Gastroesophageal sphincter (tissue), 4 donors: ENCODE results near the gene ITPR2. TPM values are rescaled to one million over a fixed set of nuclear protein-coding genes. Genes with fewer than 3 reads are reported as not detected.

ENCODE experiments used
- ATAC-seq: fragments of 150-250 bp; one replicate; pipeline ENCODE4 v1.9.1; 2016; ENCODE audit warnings: mild to moderate bottlenecking, moderate library complexity
- H3K27ac ChIP-seq, 4 donors: fragments of 200-600 bp; sonication (generic) in 3 of 4; 1 replicate in 3 of 4; 2 replicates in 1 of 4; pipeline ENCODE4 v1.5.1; 2016 to 2019
- H3K27me3 ChIP-seq: fragments of 200-600 bp; sonication (generic); one replicate; pipeline ENCODE4 v1.5.1; 2019
- H3K36me3 ChIP-seq, 2 donors: fragments of 200-600 bp; sonication (generic); one replicate each; pipeline ENCODE4 v1.5.1; 2019; ENCODE audit warnings: control low read depth in 1 of 2
- H3K4me1 ChIP-seq, 3 donors: fragments of 200-600 bp; sonication (generic); 1 replicate in 2 of 3; 2 replicates in 1 of 3; pipeline ENCODE4 v1.5.1; 2016 to 2019; ENCODE audit warnings: control low read depth in 2 of 3
- H3K4me3 ChIP-seq, 2 donors: fragments of 200-600 bp; sonication (generic); one replicate each; pipeline ENCODE4 v1.5.1; 2019; ENCODE audit warnings: mild to moderate bottlenecking in 1 of 2, moderate library complexity in 1 of 2
- H3K9me3 ChIP-seq, 3 donors: fragments of 200-600 bp; sonication (generic); one replicate each; pipeline ENCODE4 v1.5.1; 2017 to 2019; ENCODE audit warnings: control low read depth in 2 of 3
- EP300 ChIP-seq: sonication (generic); formaldehyde crosslinking; IDR thresholded peaks from one replicate; pipeline ENCODE4 v1.6.1; 2017; ENCODE audit warnings: antibody characterized with exemption, mild to moderate bottlenecking
- POLR2A ChIP-seq, 2 donors: fragments of 450-650 bp; IDR thresholded peaks; one replicate each; pipeline ENCODE4 v1.6.1; 2017; ENCODE audit warnings: antibody characterized with exemption in 2 of 2, mild to moderate bottlenecking in 2 of 2, moderate library complexity in 1 of 2
- POLR2AphosphoS5 ChIP-seq: sonication (generic); formaldehyde crosslinking; IDR thresholded peaks from one replicate; pipeline ENCODE4 v1.6.1; 2017; ENCODE audit warnings: antibody characterized with exemption
- WGBS, 2 donors: methylation state at CpG; one replicate each; pipeline ENCODE4 v1.1.5; 2018; ENCODE audit warnings: low coverage in 1 of 2; 5-methylcytosine and 5-hydroxymethylcytosine counted together
- total RNA-seq, 4 donors: library from RNA; depleted of rRNA; stranded (reverse); fragments of >200 nt; gene quantifications; one replicate each; pipeline ENCODE4 v1.1.0, GENCODE V29; 2016
- TF ChIP-seq, protein P1 (sequence below), 4 experiments: fragments of 200-600 bp in 2 of 4; fragments of 450-650 bp in 2 of 4; sonication (generic) in 1 of 4; IDR thresholded peaks; one replicate each; pipeline ENCODE4 v1.5.1; 2017 to 2019; ENCODE audit warnings: antibody characterized with exemption in 4 of 4, mild to moderate bottlenecking in 2 of 4, moderate library complexity in 2 of 4

Gene ITPR2
- total RNA-seq, 4 donors from 2014 or later = 30.8 to 63.0 (median 44.4) TPM

DNA sequence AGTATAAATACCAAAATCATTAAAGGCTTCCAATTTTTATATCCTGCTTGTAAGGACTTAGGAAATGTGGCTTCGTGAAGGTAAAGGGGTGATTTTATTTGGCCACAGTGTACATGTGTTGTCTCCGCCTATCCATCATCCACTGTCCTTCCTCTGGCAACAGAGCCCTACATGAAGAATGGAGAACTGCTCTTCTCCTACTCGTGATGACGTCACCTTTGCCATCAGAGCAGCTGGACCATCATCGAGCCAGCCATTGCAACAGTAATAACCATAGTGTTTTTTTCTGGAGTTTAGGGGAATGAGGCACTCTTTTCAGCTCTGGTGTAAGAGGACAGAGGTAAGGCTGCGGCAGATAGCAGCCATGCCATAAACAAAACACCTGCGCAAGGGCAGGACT lies 19.2 kb downstream of the ITPR2 start:
- H3K4me1 ChIP-seq = peaks cover 0 to 34% (median 3%) of the 10 kb centered on the region in 3 donors
- H3K9me3 ChIP-seq = no peaks in the 10 kb centered on the region
- 73 to 75% methylated on average over 6 to 7 of the region's 7 CpGs for WGBS, 2 donors
- H3K27ac ChIP-seq = no peak overlapping the region
- TF ChIP-seq, protein P1, sequence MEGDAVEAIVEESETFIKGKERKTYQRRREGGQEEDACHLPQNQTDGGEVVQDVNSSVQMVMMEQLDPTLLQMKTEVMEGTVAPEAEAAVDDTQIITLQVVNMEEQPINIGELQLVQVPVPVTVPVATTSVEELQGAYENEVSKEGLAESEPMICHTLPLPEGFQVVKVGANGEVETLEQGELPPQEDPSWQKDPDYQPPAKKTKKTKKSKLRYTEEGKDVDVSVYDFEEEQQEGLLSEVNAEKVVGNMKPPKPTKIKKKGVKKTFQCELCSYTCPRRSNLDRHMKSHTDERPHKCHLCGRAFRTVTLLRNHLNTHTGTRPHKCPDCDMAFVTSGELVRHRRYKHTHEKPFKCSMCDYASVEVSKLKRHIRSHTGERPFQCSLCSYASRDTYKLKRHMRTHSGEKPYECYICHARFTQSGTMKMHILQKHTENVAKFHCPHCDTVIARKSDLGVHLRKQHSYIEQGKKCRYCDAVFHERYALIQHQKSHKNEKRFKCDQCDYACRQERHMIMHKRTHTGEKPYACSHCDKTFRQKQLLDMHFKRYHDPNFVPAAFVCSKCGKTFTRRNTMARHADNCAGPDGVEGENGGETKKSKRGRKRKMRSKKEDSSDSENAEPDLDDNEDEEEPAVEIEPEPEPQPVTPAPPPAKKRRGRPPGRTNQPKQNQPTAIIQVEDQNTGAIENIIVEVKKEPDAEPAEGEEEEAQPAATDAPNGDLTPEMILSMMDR (IDR thresholded peaks at IDR 0.05) = no peak
- H3K36me3 ChIP-seq = no peaks in the 10 kb centered on the region
- ATAC-seq = no peak
- H3K4me3 ChIP-seq = no peak overlapping the region
- no peaks in the 10 kb centered on the region for H3K27me3 ChIP-seq

DNA sequence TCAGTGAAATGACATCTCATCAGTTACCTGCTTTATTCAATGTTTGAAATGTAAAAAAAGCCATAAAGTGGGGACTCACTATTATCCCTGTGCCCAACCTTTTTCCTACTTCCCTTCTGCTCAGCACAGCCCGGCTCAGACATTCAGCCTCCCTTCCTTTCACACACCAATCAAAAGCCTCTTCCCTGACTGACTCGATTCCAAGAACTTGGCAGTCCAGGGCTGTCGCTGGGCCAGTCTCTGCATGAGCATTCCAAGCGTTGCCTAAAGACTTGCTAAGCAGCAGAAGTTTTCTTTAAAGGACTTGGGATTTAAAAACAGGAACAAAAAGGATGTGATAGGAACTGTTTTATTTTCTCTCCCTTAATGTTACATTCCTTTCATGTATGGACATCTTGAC lies 22.7 kb downstream of the ITPR2 start:
- 0 to 11% methylated on average over 3 to 4 of the region's 4 CpGs for WGBS, 2 donors
- Histone ChIP-seq H3K9me3 (no peaks in the 10 kb centered on the region), H3K4me1 (peaks cover 0 to 20% (median 3%) of the 10 kb centered on the region in 3 donors), H3K27me3 (no peaks in the 10 kb centered on the region), H3K4me3 (no peak overlapping the region), H3K27ac (peak overlapping the region; percentile 32 to 56 (median 40)), H3K36me3 (no peaks in the 10 kb centered on the region)
- no peak for TF ChIP-seq EP300
- peak; percentile 30 for TF ChIP-seq POLR2AphosphoS5
- peak; percentile 93 for ATAC-seq

DNA sequence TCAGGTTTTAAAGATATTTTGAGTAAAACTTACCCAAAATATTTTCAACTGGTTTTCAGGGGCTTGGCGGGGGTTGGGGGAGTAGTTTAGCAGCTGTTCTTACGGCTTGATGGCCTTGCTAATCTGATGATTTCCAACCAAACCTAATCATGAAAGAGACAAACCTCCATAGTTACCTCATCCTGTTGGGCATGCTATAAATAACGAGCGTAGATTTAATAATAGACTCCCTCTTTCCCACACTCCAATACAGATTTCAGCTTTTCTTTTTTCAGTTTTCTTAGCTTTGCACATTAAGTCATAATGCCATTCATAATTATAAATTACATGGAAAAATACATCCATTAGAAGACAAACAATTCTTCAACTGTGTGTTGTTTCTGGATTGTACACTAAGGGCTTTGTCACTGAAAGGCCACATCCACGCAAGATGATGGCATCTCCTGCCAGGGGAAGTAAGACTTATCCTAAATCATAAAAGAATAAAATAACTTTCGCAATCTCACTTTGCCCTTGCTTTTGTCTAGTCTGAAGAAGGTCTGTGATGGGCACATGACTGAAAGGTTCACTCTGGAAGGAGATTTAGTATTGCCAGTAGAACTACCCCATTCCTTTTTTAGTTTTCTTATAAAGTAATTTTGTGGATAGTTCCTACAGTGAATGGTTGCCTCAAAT lies 23.2 kb downstream of the ITPR2 start:
- Histone ChIP-seq H3K4me1 (peaks cover 0 to 20% (median 3%) of the 10 kb centered on the region in 3 donors), H3K4me3 (no peak overlapping the region), H3K9me3 (no peaks in the 10 kb centered on the region), H3K27ac (peak overlapping the region in 3 of 4 donors; percentile 32 to 56 (median 41)), H3K27me3 (no peaks in the 10 kb centered on the region), H3K36me3 (no peaks in the 10 kb centered on the region)
- peak; percentile 22 for ATAC-seq
- TF ChIP-seq POLR2AphosphoS5 (no peak), POLR2A (IDR thresholded peaks at IDR 0.05) (no peak), EP300 (no peak)
- TF ChIP-seq, protein P1 (IDR thresholded peaks at IDR 0.05) = no peak
- WGBS, 2 donors = 82 to 87% methylated on average over 6 of the region's 6 CpGs

DNA sequence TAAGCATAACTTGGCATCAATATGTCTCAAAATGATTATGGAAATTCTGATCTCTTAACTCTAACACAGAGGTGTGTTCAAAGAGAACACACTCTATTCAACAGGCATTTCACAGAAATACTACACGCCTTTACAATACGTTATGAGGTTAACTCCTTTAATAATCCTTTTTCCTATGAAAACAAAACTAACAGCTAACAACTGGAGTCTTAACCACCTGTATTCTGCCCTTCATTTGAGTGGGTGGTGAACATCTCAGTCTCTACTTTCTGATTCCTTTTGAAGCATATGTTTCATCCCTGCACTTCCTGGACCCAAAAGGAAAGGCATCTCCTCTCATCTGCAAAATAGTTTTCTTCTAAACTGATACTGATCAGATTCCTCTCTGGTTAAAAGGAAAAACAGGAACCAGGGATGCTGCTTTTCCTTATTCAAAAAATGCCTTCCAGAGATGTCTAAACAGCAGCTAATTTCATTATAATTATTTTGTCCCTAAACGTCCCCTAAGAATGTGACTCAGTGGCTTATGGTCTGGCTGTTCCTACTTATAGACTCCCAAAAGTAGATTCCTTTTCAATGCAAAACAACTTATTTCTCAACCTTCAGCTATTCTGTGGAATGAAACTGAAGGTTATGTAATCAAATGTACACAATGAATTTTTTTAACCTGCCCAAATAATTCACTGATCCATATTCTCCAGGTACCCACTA lies 24.1 kb downstream of the ITPR2 start:
- Histone ChIP-seq H3K27ac (no peak overlapping the region), H3K36me3 (no peaks in the 10 kb centered on the region), H3K9me3 (no peaks in the 10 kb centered on the region), H3K4me1 (peaks cover 0 to 24% (median 3%) of the 10 kb centered on the region in 3 donors), H3K4me3 (no peak overlapping the region), H3K27me3 (no peaks in the 10 kb centered on the region)
- no peak for ATAC-seq
- WGBS, 2 donors = 68 to 86% methylated on average over 3 of the region's 3 CpGs
- TF ChIP-seq, protein P1 (IDR thresholded peaks at IDR 0.05) = no peak
- TF ChIP-seq EP300 (no peak), POLR2A (IDR thresholded peaks at IDR 0.05) (no peak), POLR2AphosphoS5 (no peak)

DNA sequence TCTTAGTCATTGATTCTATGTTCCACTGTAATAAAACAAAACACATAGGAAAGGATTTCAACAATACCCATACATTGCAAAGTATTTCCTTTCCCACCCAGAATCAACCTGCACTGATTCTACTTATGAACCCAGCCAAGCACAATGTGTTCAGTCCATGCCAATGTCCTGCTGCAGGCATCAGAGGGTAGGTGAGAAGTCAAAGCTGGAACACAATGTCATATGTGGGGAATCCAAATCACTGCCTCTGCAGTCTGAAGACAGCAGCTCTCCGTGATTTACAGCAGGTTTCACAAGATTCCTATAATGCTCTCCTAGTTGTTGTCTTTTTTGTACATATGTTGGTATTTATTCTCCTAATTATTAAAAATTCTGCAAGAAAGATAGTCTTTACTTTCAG lies 25.7 kb downstream of the ITPR2 start:
- no peak overlapping the region for H3K4me3 ChIP-seq
- no peaks in the 10 kb centered on the region for H3K36me3 ChIP-seq
- peaks cover 0 to 34% (median 3%) of the 10 kb centered on the region in 3 donors for H3K4me1 ChIP-seq
- H3K9me3 ChIP-seq = no peaks in the 10 kb centered on the region
- no peak overlapping the region for H3K27ac ChIP-seq
- no peaks in the 10 kb centered on the region for H3K27me3 ChIP-seq
- no peak for ATAC-seq
- 100% methylated on average over 1 of the region's 1 CpG for WGBS, 2 donors
- TF ChIP-seq POLR2AphosphoS5 = no peak

DNA sequence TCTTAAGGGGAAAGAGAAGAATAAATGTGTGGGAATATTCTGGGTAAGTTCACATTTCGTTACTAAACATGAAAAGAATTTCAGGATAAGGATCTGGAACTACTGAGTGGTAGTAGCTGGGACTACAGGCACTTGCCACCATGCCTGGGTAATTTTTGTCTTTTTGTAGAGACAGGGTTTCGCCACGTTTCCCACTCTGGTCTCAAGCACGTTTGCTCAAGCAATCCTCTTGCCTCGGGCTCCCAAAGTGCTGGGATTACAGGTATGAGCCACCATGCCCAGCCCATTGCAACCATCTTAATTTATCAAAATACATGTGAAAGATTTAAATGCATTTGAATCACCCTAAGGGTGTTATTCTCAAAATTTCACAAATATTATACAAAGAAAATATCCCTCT lies 26.4 kb downstream of the ITPR2 start:
- TF ChIP-seq EP300 = no peak
- Histone ChIP-seq H3K4me3 (no peak overlapping the region), H3K27ac (no peak overlapping the region), H3K4me1 (peaks cover 0 to 34% (median 3%) of the 10 kb centered on the region in 3 donors), H3K9me3 (no peaks in the 10 kb centered on the region), H3K36me3 (no peaks in the 10 kb centered on the region), H3K27me3 (no peaks in the 10 kb centered on the region)
- WGBS, 2 donors = 92 to 94% methylated on average over 5 of the region's 5 CpGs
- ATAC-seq = no peak
